A673 (cell line): Measurements from ENCODE around the gene ENO1. TPM values are rescaled to one million over a fixed set of nuclear protein-coding genes. Genes with fewer than 3 reads are reported as not detected.
A peak's percentile ranks its signal among the peaks of the same experiment; 100 is the strongest.
"Not testable (repeated sequence)": the region's sequence is repeated elsewhere in the genome, so short reads cannot be mapped to it uniquely, and the experiment has no call there.

Source experiments
- BruUV-seq: library from RNA; stranded (reverse); fragments of 400-500 nt; replicated peaks from 2 replicates; lab custom pipeline; 2021; lab: Mats Ljungman, UMichigan
- CTCF ChIA-PET: fragments of 300-600 bp; sonication (Branson Sonifier 250); formaldehyde crosslinking; loops from one replicate; lab custom pipeline; 2022; ENCODE audit warnings: antibody characterized with exemption; lab: Charles Lee
- POLR2A ChIA-PET: fragments of 300-600 bp; sonication (Branson Sonifier 250); formaldehyde crosslinking; loops from one replicate; lab custom pipeline; 2022; ENCODE audit warnings: antibody characterized with exemption; ENCODE audit not compliant: low non-redundant PET; lab: Charles Lee
- DNase-seq: peaks from one replicate; pipeline ENCODE4 v3.0.0-alpha.2; 2015; ENCODE audit warnings: low spot score
- H3K27ac ChIP-seq: fragments of 200-600 bp; sonication (generic); 2 replicates; pipeline ENCODE4 v1.5.1; 2016; ENCODE audit warnings: mixed run types, low read depth, mild to moderate bottlenecking, mixed read lengths, antibody characterized with exemption, low read length; ENCODE audit not compliant: poor library complexity, severe bottlenecking
- H3K27me3 ChIP-seq: fragments of 200-600 bp; sonication (generic); replicated peaks from 2 replicates; pipeline ENCODE4 v1.6.1; 2017; ENCODE audit warnings: mixed run types, low read depth, mild to moderate bottlenecking, mixed read lengths, antibody characterized with exemption, low read length; ENCODE audit not compliant: insufficient read depth, poor library complexity
- H3K36me3 ChIP-seq: fragments of 200-600 bp; sonication (generic); 2 replicates; pipeline ENCODE4 v1.6.1; 2016; ENCODE audit warnings: mixed run types, mild to moderate bottlenecking, mixed read lengths, antibody characterized with exemption, low read length; ENCODE audit not compliant: insufficient read depth, poor library complexity, severe bottlenecking
- H3K4me1 ChIP-seq: fragments of 200-600 bp; sonication (generic); 2 replicates; pipeline ENCODE4 v1.6.1; 2017; ENCODE audit warnings: mixed run types, mild to moderate bottlenecking, mixed read lengths, antibody characterized with exemption, low read length; ENCODE audit not compliant: insufficient read depth, poor library complexity, severe bottlenecking
- H3K4me3 ChIP-seq: fragments of 200-600 bp; sonication (generic); 2 replicates; pipeline ENCODE4 v1.5.1; 2016; ENCODE audit warnings: low read depth, mixed run types, mild to moderate bottlenecking, mixed read lengths, low read length; ENCODE audit not compliant: poor library complexity, severe bottlenecking
- H3K9me3 ChIP-seq: fragments of 200-600 bp; sonication (generic); 2 replicates; pipeline ENCODE4 v1.6.1; 2016; ENCODE audit warnings: mixed run types, low read depth, mild to moderate bottlenecking, mixed read lengths, antibody characterized with exemption, low read length; ENCODE audit not compliant: poor library complexity, severe bottlenecking
- EZH2 ChIP-seq: fragments of 200-600 bp; sonication (generic); IDR thresholded peaks from 2 replicates; pipeline ENCODE4 v1.6.1; 2017; ENCODE audit warnings: borderline replicate concordance, low read depth, mild to moderate bottlenecking, mixed read lengths, antibody characterized with exemption, low read length; ENCODE audit not compliant: poor library complexity, severe bottlenecking
- intact Hi-C: fragments of 100-400 bp; cut with micrococcal nuclease; formaldehyde crosslinking; loops from one replicate; pipeline ENCODE4 v1.10.0; 2022; ENCODE audit not compliant: unreplicated experiment
- total RNA-seq: library from RNA; stranded (reverse); gene quantifications from 2 replicates; pipeline ENCODE4 v1.2.3, GENCODE V29; 2021
- TF ChIP-seq, protein P1 (sequence below): fragments of 300-800, 200-600 bp; sonication (generic); conservative IDR thresholded peaks from 2 replicates; pipeline ENCODE4 v1.5.1; 2017; ENCODE audit warnings: low read depth, mild to moderate bottlenecking, antibody characterized with exemption, low read length, moderate library complexity, mixed read lengths

Gene ENO1
- total RNA-seq, 1 experiment from 2014 or later: 2,659 TPM

- DNase-seq: no peak
- CTCF ChIA-PET: interaction anchor here (0.9 kb wide), 1 partner anchor 28 kb away, joined by 5 read pairs; no protein-coding TSS in a partner anchor
- Histone ChIP-seq H3K27ac (peak overlapping the region; percentile 60), H3K36me3 (no peaks in the 10 kb centered on the region), H3K4me1 (peaks cover 38% of the 10 kb centered on the region), H3K9me3 (no peaks in the 10 kb centered on the region), H3K4me3 (no peak overlapping the region), H3K27me3 (no peaks in the 10 kb centered on the region)
- intact Hi-C loops: no loop called here
- TF ChIP-seq EZH2: no peak
- TF ChIP-seq, protein P1, sequence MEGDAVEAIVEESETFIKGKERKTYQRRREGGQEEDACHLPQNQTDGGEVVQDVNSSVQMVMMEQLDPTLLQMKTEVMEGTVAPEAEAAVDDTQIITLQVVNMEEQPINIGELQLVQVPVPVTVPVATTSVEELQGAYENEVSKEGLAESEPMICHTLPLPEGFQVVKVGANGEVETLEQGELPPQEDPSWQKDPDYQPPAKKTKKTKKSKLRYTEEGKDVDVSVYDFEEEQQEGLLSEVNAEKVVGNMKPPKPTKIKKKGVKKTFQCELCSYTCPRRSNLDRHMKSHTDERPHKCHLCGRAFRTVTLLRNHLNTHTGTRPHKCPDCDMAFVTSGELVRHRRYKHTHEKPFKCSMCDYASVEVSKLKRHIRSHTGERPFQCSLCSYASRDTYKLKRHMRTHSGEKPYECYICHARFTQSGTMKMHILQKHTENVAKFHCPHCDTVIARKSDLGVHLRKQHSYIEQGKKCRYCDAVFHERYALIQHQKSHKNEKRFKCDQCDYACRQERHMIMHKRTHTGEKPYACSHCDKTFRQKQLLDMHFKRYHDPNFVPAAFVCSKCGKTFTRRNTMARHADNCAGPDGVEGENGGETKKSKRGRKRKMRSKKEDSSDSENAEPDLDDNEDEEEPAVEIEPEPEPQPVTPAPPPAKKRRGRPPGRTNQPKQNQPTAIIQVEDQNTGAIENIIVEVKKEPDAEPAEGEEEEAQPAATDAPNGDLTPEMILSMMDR: no peak
- BruUV-seq: no TSS peak
- POLR2A ChIA-PET: interaction anchor here (1.0 kb wide), 1 partner anchor 28 kb away, joined by 4 read pairs; no protein-coding TSS in a partner anchor
These were observed 57.4 kb downstream of the ENO1 start for GRCh38 chr1:8821084-8821483.

DNA sequence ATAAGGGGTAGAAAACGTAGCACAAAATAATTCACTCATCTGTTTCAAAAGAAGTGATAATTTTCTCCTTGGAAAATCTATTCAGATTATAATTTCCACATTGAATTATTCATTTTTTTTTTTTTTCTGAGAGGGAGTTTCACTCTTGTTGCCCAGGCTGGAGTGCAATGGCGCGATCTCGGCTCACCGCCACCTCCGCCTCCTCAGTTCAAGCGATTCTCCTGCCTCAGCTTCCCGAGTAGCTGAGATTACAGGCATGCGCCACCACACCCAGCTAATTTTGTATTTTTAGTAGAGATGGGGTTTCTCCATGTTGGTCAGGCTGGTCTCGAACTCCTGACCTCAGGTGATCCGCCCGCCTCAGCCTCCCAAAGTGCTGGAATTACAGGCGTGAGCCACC, 59.7 kb downstream of the ENO1 start:
- peak overlapping the region; percentile 96 for H3K4me3 ChIP-seq
- H3K9me3 ChIP-seq, H3K27ac ChIP-seq, H3K36me3 ChIP-seq, BruUV-seq, intact Hi-C loops, DNase-seq, H3K27me3 ChIP-seq, CTCF ChIA-PET: not testable (repeated sequence)
- H3K4me1 ChIP-seq: peaks cover 54% of the 10 kb centered on the region
- POLR2A ChIA-PET: interaction anchor here (0.7 kb wide), 1 partner anchor 60 kb away, joined by 12 read pairs; the partner anchor contains the start of gene ENO1

GRCh38 chr1:8818325-8818775, 60.1 kb downstream of the ENO1 start:
- ChIA-PET CTCF (no interaction called here), POLR2A (no interaction called here)
- BruUV-seq: TSS peak; percentile 89
- intact Hi-C loops: no loop called here
- TF ChIP-seq, protein P1: no peak
- TF ChIP-seq EZH2: no peak
- DNase-seq: peak; percentile 82
- H3K4me3 ChIP-seq: peak overlapping the region; percentile 96
- no peaks in the 10 kb centered on the region for H3K27me3 ChIP-seq
- no peaks in the 10 kb centered on the region for H3K9me3 ChIP-seq
- no peaks in the 10 kb centered on the region for H3K36me3 ChIP-seq
- H3K4me1 ChIP-seq: peaks cover 53% of the 10 kb centered on the region
- peak overlapping the region; percentile 96 for H3K27ac ChIP-seq
